Measurements from ENCODE around the gene CLEC2B. TPM values are rescaled to one million over a fixed set of nuclear protein-coding genes. Genes with fewer than 3 reads are reported as not detected.
"Not testable (repeated sequence)": the region's sequence is repeated elsewhere in the genome, so short reads cannot be mapped to it uniquely, and the experiment has no call there.

CLEC2B gene
- total RNA-seq, 2 experiments from 2014 or later = 53.7 to 61.4 TPM

DNA sequence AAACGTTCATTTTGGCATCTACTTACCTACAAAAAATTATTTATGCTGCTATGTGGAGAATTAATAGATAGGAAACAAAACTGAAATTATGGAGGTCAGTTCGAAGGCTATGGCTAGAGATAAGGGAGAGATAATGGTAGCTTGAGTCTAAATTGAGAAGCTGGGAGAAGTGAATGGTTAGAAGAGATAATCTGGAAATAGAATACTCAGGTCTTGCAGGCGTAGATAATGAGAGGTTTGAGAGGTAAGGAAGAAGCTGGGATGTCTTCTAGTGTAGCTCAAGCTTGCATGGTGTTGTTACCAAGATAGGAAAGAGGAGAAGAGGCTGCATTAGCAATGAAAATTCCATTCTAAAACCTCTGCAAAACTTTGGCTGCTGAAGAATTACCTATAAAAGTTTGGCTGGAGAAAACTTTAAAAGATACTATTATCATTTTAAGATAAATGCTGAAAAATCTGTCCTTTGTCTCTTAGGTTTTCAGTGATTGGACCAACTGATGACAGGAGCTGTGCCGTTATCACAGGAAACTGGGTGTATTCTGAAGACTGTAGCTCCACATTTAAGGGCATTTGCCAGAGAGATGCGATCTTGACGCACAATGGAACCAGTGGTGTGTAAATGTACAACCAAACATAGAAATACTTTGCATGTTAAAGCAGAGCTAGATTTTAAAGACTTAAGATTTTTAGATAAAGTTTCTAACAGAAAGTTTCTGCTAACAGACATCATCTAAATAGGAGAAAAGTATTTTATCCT lies 26.2 kb upstream of the CLEC2B start:
- H3K27me3 Mint-ChIP-seq = peaks cover 4% of the 10 kb centered on the region
- no peak overlapping the region for H3K27ac Mint-ChIP-seq
- DNase-seq = no peak
- POLR2A ChIA-PET = interaction anchor here (0.6 kb wide), 1 partner anchor 152 kb away, joined by 3 read pairs; no protein-coding TSS in a partner anchor
- H3K9me3 Mint-ChIP-seq = no peaks in the 10 kb centered on the region
- no peaks in the 10 kb centered on the region for H3K36me3 Mint-ChIP-seq (ENCODE audit: low read depth)
- H3K4me1 Mint-ChIP-seq = peaks cover 4% of the 10 kb centered on the region
- CTCF ChIA-PET = interaction anchor here (0.7 to 1.6 kb wide), 4 partner anchors 8 to 153 kb away, joined by 3 to 7 read pairs (median 3); no protein-coding TSS in a partner anchor
- H3K4me3 Mint-ChIP-seq = no peak overlapping the region

DNA sequence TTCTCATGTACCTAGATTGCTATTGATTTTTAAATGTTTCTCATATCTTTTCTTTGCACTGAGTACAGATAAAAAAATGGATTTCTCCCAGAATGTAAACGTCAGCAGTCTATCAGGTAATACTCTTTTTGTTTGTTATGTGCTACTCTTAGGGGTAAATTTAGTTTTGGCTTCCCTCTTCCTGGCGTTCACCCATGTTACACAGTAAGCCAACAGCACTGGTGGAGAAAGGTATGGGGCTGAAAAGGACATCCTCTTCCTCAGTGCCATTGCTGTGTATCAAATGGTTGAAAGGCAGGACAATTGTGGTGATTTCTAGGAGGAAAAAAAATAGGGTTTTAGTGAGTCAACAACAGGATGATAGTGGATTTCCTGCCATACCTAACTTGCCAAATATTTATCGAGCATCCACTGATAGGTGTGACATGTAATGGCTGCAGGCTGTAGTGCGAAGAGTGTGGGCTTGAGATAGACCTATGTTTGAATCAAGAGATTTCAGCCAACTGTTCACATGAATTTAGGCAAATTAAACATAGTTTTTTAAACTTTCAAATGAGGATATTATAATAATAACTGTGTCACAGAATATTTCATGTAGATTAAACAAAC lies 19.6 kb upstream of the CLEC2B start:
- CTCF ChIA-PET = no interaction called here
- POLR2A ChIA-PET = no interaction called here
- DNase-seq = no peak
- Mint-ChIP-seq H3K27me3 (peaks cover 2% of the 10 kb centered on the region), H3K9me3 (peaks cover 3% of the 10 kb centered on the region), H3K4me1 (peaks cover 6% of the 10 kb centered on the region), H3K4me3 (no peak overlapping the region), H3K36me3 (ENCODE audit: low read depth) (peaks cover 1% of the 10 kb centered on the region), H3K27ac (peak overlapping the region; percentile 5)

- DNase-seq = no peak
- POLR2A ChIA-PET = no interaction called here
- H3K27me3 Mint-ChIP-seq = no peaks in the 10 kb centered on the region
- no peak overlapping the region for H3K27ac Mint-ChIP-seq
- H3K36me3 Mint-ChIP-seq (ENCODE audit: low read depth) = peaks cover 3% of the 10 kb centered on the region
- H3K4me3 Mint-ChIP-seq = no peak overlapping the region
- CTCF ChIA-PET = no interaction called here
- peaks cover 3% of the 10 kb centered on the region for H3K9me3 Mint-ChIP-seq
- peaks cover 17% of the 10 kb centered on the region for H3K4me1 Mint-ChIP-seq
These were observed 14.0 kb upstream of the CLEC2B start for GRCh38 chr12:9883175-9883574.

DNA sequence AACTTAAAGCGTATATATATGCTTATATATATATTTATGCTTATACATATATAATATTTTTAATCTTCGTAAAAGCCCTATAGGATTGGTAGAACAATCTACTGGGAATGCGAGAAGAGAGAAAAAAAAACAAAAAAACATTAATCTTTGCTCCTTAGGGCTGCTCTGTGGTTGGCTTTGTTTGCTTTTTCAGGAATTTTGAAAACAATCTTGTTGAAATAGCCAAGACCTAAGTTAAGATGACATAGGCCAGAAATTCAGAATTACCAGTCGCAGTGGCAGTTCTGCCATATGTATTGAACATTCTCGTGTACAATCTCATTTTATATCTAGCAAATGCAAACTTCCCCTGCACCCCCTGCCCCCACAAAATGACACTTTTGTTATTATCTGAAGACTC lies 12.8 kb upstream of the CLEC2B start:
- POLR2A ChIA-PET = no interaction called here
- H3K4me1 Mint-ChIP-seq = peaks cover 17% of the 10 kb centered on the region

GRCh38 chr12:9881246-9881645 lies 12.1 kb upstream of the CLEC2B start, which contains the start of gene KLRF2:
Gene KLRF2 (plus strand): TSS chr12:9881489. CDS start chr12:9881596, 107 bp downstream.
- Mint-ChIP-seq H3K4me1 (peaks cover 17% of the 10 kb centered on the region), H3K4me3 (no peak within 1 kb of the TSS), H3K9me3 (peaks cover 2% of the 10 kb centered on the region), H3K27ac (no peak within 1 kb of the TSS), H3K36me3 (ENCODE audit: low read depth) (peaks cover 1% of the 10 kb centered on the region), H3K27me3 (no peaks in the 10 kb centered on the region)
- ChIA-PET CTCF (no interaction called here), POLR2A (interaction anchor here (0.6 kb wide), 1 partner anchor 18 kb away, joined by 3 read pairs; no protein-coding TSS in a partner anchor)
- DNase-seq = no peak

More for the DNA sequence above, 12.8 kb upstream of the CLEC2B start:
- CTCF ChIA-PET = no interaction called here
- H3K27ac Mint-ChIP-seq = no peak overlapping the region
- peaks cover 3% of the 10 kb centered on the region for H3K9me3 Mint-ChIP-seq
- H3K36me3 Mint-ChIP-seq (ENCODE audit: low read depth) = peaks cover 1% of the 10 kb centered on the region
- no peak overlapping the region for H3K4me3 Mint-ChIP-seq
- H3K27me3 Mint-ChIP-seq = no peaks in the 10 kb centered on the region
- no peak for DNase-seq

DNA sequence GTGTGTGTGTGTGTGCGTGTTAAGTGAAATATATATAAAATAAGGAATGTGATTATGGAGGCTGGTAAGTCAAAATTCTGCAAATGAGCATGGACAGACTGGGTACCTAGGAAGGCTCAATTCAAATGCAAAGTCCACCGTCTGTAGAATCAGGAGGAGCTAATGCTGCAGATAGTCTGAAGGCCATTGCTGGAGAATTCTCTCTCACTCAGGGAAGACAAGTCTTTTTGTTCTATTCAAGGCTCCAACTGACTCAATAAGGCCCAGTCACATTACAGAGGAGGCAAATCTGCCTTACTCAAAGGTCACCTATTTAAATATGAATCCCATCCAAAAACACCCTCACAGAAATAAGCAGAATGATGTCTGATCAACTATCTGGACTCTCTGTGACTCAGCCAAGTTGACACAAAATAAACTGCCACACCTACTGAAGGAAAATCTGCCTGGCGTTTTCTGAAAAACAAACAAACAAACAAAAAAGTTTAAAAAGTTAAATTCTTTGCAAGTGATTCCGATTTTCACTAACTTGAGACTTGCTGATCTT lies 11.5 kb upstream of the CLEC2B start:
- no peaks in the 10 kb centered on the region for H3K9me3 Mint-ChIP-seq
- H3K27me3 Mint-ChIP-seq = no peaks in the 10 kb centered on the region
- peaks cover 17% of the 10 kb centered on the region for H3K4me1 Mint-ChIP-seq
- H3K36me3 Mint-ChIP-seq (ENCODE audit: low read depth) = peaks cover 1% of the 10 kb centered on the region
- POLR2A ChIA-PET = interaction anchor here (0.6 kb wide), 1 partner anchor 17 kb away, joined by 3 read pairs; no protein-coding TSS in a partner anchor
- CTCF ChIA-PET = no interaction called here
- no peak for DNase-seq
- H3K4me3 Mint-ChIP-seq = no peak overlapping the region
- no peak overlapping the region for H3K27ac Mint-ChIP-seq

DNA sequence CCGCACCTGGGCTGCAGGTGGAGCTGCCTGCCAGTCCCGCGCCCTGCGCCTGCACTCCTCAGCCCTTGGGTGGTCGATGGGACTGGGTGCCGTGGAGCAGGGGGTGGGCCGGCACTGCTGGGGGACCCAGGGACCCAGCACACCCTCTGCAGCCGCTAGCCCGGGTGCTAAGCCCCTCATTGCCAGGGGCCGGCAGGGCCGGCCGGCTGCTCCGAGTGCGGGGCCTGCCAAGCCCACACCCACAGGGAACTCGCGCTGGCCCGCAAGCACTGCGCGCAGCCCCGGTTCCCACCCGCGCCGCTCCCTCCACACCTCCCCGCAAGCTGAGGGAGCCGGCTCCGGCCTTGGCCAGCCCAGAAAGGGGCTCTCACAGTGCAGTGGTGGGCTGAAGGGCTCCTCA lies 7.0 kb upstream of the CLEC2B start:
- not testable (repeated sequence) for H3K9me3 Mint-ChIP-seq

GRCh38 chr12:9872742-9873141 lies 3.6 kb upstream of the CLEC2B start:
- peaks cover 3% of the 10 kb centered on the region for H3K9me3 Mint-ChIP-seq
- DNase-seq = no peak
- H3K36me3 Mint-ChIP-seq (ENCODE audit: low read depth) = no peaks in the 10 kb centered on the region
- peaks cover 18% of the 10 kb centered on the region for H3K4me1 Mint-ChIP-seq
- ChIA-PET CTCF (interaction anchor here (0.7 to 2.5 kb wide), 5 partner anchors 31 to 130 kb away, joined by 3 to 8 read pairs (median 4); no protein-coding TSS in a partner anchor), POLR2A (no interaction called here)
- no peak overlapping the region for H3K27ac Mint-ChIP-seq
- no peaks in the 10 kb centered on the region for H3K27me3 Mint-ChIP-seq
- H3K4me3 Mint-ChIP-seq = no peak overlapping the region

More for the DNA sequence above, 7.0 kb upstream of the CLEC2B start:
- CTCF ChIA-PET = interaction anchor here (0.6 kb wide), 1 partner anchor 26 kb away, joined by 3 read pairs; no protein-coding TSS in a partner anchor
- peaks cover 18% of the 10 kb centered on the region for H3K4me1 Mint-ChIP-seq
- H3K4me3 Mint-ChIP-seq; H3K27me3 Mint-ChIP-seq; H3K27ac Mint-ChIP-seq; DNase-seq; H3K36me3 Mint-ChIP-seq (ENCODE audit: low read depth); POLR2A ChIA-PET: not testable (repeated sequence)

- no peak for DNase-seq
- peaks cover 4% of the 10 kb centered on the region for H3K36me3 Mint-ChIP-seq (ENCODE audit: low read depth)
- no peak overlapping the region for H3K27ac Mint-ChIP-seq
These were observed 3.0 kb upstream of the CLEC2B start for GRCh38 chr12:9872162-9872561.

DNA sequence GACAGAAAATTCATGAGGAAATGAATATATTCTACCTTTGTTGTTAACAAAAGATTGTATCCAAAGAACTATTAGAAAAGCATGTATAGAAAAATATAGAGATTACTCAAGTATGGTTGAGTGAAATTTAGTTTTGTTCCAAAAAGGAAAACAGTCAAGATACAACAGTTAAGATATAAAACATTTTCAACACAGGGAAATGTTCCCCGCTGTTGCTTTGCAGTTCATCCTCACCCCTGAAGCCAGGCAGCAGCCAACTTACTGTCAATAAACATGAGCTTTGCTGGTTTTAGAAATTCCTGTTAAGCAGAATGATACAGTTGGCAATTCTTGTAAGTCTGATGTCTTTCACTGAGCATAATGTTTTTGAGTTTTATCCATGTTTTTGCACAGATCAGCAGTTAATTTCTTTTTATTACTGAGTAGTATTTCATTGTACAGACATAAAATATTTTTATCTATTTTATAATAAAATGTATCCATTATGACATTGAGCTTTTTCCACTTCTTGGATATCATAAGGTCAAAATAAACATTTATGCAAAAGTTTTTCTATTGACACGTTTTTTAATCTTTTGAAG lies 1.2 kb upstream of the CLEC2B start:
- Mint-ChIP-seq H3K27me3 (no peaks in the 10 kb centered on the region), H3K9me3 (peaks cover 3% of the 10 kb centered on the region), H3K4me3 (peak overlapping the region; percentile 91), H3K36me3 (ENCODE audit: low read depth) (peaks cover 12% of the 10 kb centered on the region), H3K27ac (peak overlapping the region; percentile 98), H3K4me1 (peaks cover 18% of the 10 kb centered on the region)
- POLR2A ChIA-PET = interaction anchor here (0.6 kb wide), 1 partner anchor 168 kb away, joined by 3 read pairs; no protein-coding TSS in a partner anchor
- CTCF ChIA-PET = no interaction called here
- no peak for DNase-seq

More at GRCh38 chr12:9872162-9872561, 3.0 kb upstream of the CLEC2B start:
- Mint-ChIP-seq H3K9me3 (peaks cover 3% of the 10 kb centered on the region), H3K27me3 (no peaks in the 10 kb centered on the region), H3K4me1 (peaks cover 18% of the 10 kb centered on the region), H3K4me3 (no peak overlapping the region)
- POLR2A ChIA-PET = interaction anchor here (0.6 kb wide), 1 partner anchor 147 kb away, joined by 5 read pairs; no protein-coding TSS in a partner anchor
- CTCF ChIA-PET = interaction anchor here (1.6 to 2.5 kb wide), 2 partner anchors 35 to 58 kb away, joined by 5 to 8 read pairs; no protein-coding TSS in a partner anchor

GRCh38 chr12:9868951-9869306 lies 225 bp downstream of the CLEC2B start:
- POLR2A ChIA-PET = interaction anchor here (0.6 to 2.0 kb wide), 7 partner anchors 71 to 200 kb away, joined by 3 to 10 read pairs (median 5); partner anchors contain the start of genes CD69 and CLEC2D
- CTCF ChIA-PET = interaction anchor here (0.6 to 1.5 kb wide), 4 partner anchors 11 to 126 kb away, joined by 3 to 8 read pairs (median 3); no protein-coding TSS in a partner anchor
- Mint-ChIP-seq H3K27ac (peak overlapping the region; percentile 98), H3K27me3 (no peaks in the 10 kb centered on the region), H3K9me3 (peaks cover 4% of the 10 kb centered on the region), H3K4me1 (peaks cover 27% of the 10 kb centered on the region), H3K4me3 (peak overlapping the region; percentile 91), H3K36me3 (ENCODE audit: low read depth) (peaks cover 21% of the 10 kb centered on the region)
- no peak for DNase-seq

- CTCF ChIA-PET = interaction anchor here (1.5 kb wide), 2 partner anchors 118 to 126 kb away, joined by 3 to 8 read pairs; no protein-coding TSS in a partner anchor
- POLR2A ChIA-PET = interaction anchor here (0.6 to 2.0 kb wide), 6 partner anchors 38 to 199 kb away, joined by 3 to 10 read pairs (median 4); partner anchors contain the start of genes CD69 and CLEC2D
- Mint-ChIP-seq H3K27me3 (no peaks in the 10 kb centered on the region), H3K4me1 (peaks cover 33% of the 10 kb centered on the region), H3K4me3 (peak overlapping the region; percentile 91), H3K36me3 (ENCODE audit: low read depth) (peaks cover 27% of the 10 kb centered on the region), H3K27ac (peak overlapping the region; percentile 98), H3K9me3 (peaks cover 10% of the 10 kb centered on the region)
- DNase-seq = no peak
These were observed 798 bp downstream of the CLEC2B start for GRCh38 chr12:9868311-9868801.
